Pancreas (tissue), 10 donors: ENCODE data around the gene PPM1G. TPM values are rescaled to one million over a fixed set of nuclear protein-coding genes. Genes with fewer than 3 reads are reported as not detected.

ENCODE experiments used
- ATAC-seq, 4 donors: fragments of 200-7000 bp; cut with Tn5 transposase; one replicate each; pipeline versions ENCODE4 v1.8.0 to v1.9.1; 2020; ENCODE audit warnings: mild to moderate bottlenecking in 4 of 4, moderate library complexity in 4 of 4
- DNase-seq, 6 donors: peaks; one replicate each; pipeline ENCODE4 v3.0.0-alpha.2; 2020
- FAIRE-seq: peaks from 2 replicates; lab custom pipeline; 2012; peaks lifted over from hg19 to GRCh38; lab: Jason Lieb, UNC
- H3K27ac ChIP-seq, 4 donors: fragments of 200-600 bp; sonication (generic); 1 replicate in 3 of 4; 2 replicates in 1 of 4; pipeline versions ENCODE4 v1.5.0 to v1.8.0; 2020
- H3K27me3 ChIP-seq, 4 donors: fragments of 200-600 bp; one replicate each; pipeline ENCODE4 v1.8.0; 2021
- H3K36me3 ChIP-seq, 3 donors: fragments of 200-600 bp; sonication (generic) in 1 of 3; one replicate each; pipeline versions ENCODE4 v1.5.0 to v1.8.0; 2020 to 2021
- H3K4me1 ChIP-seq, 3 donors: fragments of 200-600 bp; one replicate each; pipeline ENCODE4 v1.8.0; 2021
- H3K4me3 ChIP-seq, 4 donors: fragments of 200-600 bp; sonication (generic) in 2 of 4; one replicate each; pipeline versions ENCODE4 v1.5.0 to v1.8.0; 2020 to 2021
- H3K9me3 ChIP-seq, 4 donors: fragments of 200-600 bp; one replicate each; pipeline ENCODE4 v1.8.0; 2021
- WGBS, 2 donors: extraction: QIAGEN DNeasy Blood & Tissue Kit; methylation state at CpG; one replicate each; pipeline ENCODE4 v1.1.7; 2013; 5-methylcytosine and 5-hydroxymethylcytosine counted together
- intact Hi-C, 3 donors: fragments of 100-400 bp; cut with DNase I; formaldehyde crosslinking; loops; one replicate each; pipeline versions ENCODE4 v1.11.1 to v1.14.2; 2022
- polyA plus RNA-seq, 2 donors: library from polyadenylated mRNA; stranded (reverse); fragments of 200-250 nt; gene quantifications; one replicate each; pipeline ENCODE4 v1.2.3, GENCODE V29; 2013
- total RNA-seq, 6 donors: library from RNA; stranded (reverse); fragmentation: NEBNext Ultra II Directional in 4 of 6; extraction: Animal tissue kit (Norgen Biotek cat#: 25700) in 4 of 6; gene quantifications; one replicate each; pipeline versions ENCODE4 v1.2.1 to v1.2.4, GENCODE V29; 2021 to 2023
- TF ChIP-seq, protein P1 (sequence below), 4 donors: fragments of 200-600 bp; sonication (generic) in 3 of 4; IDR thresholded peaks; one replicate each; pipeline versions ENCODE4 v1.5.0 to v1.8.0; 2021; ENCODE audit warnings: antibody characterized with exemption in 4 of 4
- donor health status: healthy with polysubstance abuse.
- donor health status: DM: no; HTN: no; CAD: no; lungs with moderate emphysema.
- donor health status: DM: no; HTN: no; CAD: no.
- donor health status: control.
- donor health status: control.
- donor health status: Bipolar disorder and iron deficiency.
- donor health status: DM: yes; HTN: yes; CAD: no.
- donor health status: DM: no; HTN: no; CAD: no.
- donor health status: DM: no; HTN: no; CAD: no.
- donor health status: DM: yes; HTN: yes; CAD: no.

Gene PPM1G
- total and polyA plus RNA-seq, 8 donors: 23.6 to 37.8 (median 29.1) TPM

DNA sequence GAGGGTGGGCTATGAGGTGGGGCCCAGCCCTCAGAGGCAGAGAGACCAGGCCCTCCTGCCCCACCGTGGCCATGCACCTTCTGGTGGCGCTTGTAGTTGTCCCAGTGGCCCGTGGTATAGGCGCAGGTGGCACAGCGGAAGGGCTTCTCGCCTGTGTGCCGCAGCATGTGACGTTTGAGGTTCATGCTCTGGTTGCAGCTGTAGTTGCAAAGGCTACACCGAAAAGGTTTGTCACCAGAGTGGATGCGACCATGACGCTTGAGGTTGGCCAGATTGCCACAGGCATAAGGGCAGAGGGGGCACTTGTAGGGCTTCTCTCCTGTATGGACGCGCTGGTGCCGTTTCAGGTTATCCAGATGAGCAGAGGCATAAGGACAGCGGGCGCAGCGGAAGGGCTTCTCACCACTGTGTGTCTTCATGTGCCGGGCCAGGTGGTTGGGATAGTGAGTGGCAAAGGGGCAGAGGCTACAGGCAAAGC is 31.7 kb downstream of the PPM1G start:
- intact Hi-C loops: no loop called here
- Histone ChIP-seq H3K27ac (no peak overlapping the region), H3K9me3 (no peaks in the 10 kb centered on the region), H3K4me3 (no peak overlapping the region), H3K27me3 (no peaks in the 10 kb centered on the region), H3K4me1 (peaks cover 5 to 14% (median 5%) of the 10 kb centered on the region in 3 donors), H3K36me3 (peaks cover 0 to 52% (median 36%) of the 10 kb centered on the region in 3 donors)
- FAIRE-seq (no peak), DNase-seq (no peak), ATAC-seq (no peak)
- WGBS, 2 donors: 83 to 85% methylated on average over 18 of the region's 18 CpGs
- TF ChIP-seq, protein P1, sequence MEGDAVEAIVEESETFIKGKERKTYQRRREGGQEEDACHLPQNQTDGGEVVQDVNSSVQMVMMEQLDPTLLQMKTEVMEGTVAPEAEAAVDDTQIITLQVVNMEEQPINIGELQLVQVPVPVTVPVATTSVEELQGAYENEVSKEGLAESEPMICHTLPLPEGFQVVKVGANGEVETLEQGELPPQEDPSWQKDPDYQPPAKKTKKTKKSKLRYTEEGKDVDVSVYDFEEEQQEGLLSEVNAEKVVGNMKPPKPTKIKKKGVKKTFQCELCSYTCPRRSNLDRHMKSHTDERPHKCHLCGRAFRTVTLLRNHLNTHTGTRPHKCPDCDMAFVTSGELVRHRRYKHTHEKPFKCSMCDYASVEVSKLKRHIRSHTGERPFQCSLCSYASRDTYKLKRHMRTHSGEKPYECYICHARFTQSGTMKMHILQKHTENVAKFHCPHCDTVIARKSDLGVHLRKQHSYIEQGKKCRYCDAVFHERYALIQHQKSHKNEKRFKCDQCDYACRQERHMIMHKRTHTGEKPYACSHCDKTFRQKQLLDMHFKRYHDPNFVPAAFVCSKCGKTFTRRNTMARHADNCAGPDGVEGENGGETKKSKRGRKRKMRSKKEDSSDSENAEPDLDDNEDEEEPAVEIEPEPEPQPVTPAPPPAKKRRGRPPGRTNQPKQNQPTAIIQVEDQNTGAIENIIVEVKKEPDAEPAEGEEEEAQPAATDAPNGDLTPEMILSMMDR (IDR thresholded peaks at IDR 0.05): no peak

DNA sequence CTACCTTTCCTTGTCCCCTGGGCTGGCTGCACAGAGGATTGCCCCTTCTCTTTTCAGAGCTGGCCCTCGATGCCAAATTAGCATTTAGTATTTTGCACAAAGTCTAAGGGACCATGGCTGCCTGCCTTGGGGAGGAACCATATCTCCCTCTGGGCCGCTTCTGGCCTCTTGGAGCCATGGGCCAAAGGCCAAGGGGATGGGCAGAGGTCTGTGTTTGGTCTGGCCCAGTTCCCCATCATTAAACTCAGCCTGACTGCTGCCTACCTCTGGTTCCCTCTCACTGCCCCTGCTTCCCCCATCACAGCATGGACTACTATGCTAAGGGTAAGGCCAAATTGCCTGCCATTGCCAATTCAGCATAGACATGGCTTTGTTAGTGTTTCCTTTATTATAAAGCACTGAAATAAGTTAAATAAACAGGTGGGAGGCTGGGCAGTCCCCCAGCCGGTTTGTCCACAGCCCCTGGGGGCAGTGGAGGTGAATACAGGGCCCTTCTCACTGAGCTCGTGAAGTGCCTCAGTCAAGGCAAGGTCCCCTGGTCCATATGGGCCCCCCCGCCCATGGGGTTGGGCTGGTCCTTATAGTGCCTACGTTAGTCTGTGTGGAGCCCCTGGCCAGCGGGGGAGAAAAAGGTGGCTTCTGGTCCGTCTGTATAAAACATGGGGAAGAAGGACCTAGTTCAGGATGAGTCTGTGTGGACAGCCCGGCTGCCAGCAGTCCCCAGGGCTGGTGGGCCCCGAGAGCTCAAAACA is 32.3 kb downstream of the PPM1G start:
- peaks cover 0 to 46% (median 36%) of the 10 kb centered on the region in 3 donors for H3K36me3 ChIP-seq
- no peak for DNase-seq
- H3K27ac ChIP-seq: no peak overlapping the region
- ATAC-seq: no peak
- H3K4me1 ChIP-seq: peaks cover 7 to 19% (median 11%) of the 10 kb centered on the region in 3 donors
- H3K27me3 ChIP-seq: no peaks in the 10 kb centered on the region
- intact Hi-C loops: no loop called here
- no peak for FAIRE-seq
- no peak overlapping the region for H3K4me3 ChIP-seq
- no peaks in the 10 kb centered on the region for H3K9me3 ChIP-seq
- 67 to 72% methylated on average over 10 of the region's 10 CpGs for WGBS, 2 donors
- TF ChIP-seq, protein P1 (IDR thresholded peaks at IDR 0.05): no peak

DNA sequence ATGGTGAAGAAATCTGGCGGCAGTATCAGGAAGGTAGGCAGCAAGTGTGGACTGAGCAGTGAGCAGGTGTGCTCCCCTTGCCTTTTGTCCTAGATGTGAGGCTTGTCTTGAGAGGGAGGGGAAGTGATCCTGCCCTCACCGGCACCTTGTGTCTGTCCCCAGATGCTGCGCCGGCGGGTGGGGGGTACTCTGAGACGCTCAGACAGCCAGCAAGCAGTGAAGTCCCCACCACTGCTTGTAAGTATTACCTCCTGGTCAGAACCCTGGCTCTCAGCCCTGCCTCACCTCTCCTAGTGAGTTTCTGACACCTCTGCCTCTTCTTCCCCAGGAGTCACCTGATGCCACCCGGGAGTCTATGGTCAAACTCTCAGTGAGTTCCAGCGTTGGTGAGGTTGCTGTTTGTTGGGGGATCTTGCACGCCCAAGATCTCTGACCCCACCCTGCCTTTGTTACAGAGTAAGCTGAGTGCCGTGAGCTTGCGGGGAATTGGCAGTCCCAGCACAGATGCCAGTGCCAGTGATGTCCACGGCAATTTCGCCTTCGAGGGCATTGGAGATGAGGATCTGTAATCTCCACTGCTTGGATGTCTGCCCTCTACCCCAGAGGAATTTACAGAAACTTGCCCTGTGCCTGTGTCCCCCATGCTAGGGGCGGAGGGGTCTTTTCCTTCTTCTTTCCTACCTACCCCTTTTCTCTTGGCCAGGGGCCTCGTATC is 33.1 kb downstream of the PPM1G start:
- 84 to 88% methylated on average over 16 of the region's 16 CpGs for WGBS, 2 donors

DNA sequence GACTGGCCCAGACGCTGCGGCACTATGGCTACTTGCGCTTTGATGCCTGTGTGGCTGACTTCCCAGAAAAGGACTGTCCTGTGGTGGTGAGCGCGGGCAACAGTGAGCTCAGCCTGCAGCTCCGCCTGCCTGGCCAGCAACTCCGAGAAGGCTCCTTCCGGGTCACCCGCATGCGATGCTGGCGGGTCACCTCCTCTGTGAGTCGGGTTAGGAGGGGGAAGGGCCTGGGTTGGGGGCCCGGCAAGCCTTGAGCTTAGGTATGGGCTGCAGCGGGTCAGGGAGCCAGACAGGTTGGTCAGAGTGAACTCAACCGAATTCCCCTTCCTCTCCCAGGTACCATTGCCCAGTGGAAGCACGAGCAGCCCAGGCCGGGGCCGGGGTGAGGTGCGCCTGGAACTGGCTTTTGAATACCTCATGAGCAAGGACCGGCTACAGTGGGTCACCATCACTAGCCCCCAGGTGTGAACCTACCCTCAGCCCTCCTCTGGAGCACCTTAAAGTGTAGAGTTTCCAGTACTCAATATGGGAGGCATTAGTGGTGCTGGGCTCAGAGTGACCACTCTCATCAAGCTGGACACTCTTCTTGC is 33.8 kb downstream of the PPM1G start:
- intact Hi-C loops: no loop called here
- no peak overlapping the region for H3K4me3 ChIP-seq
- 91 to 94% methylated on average over 20 of the region's 20 CpGs for WGBS, 2 donors
- H3K27ac ChIP-seq: no peak overlapping the region
- H3K36me3 ChIP-seq: peaks cover 0 to 46% (median 36%) of the 10 kb centered on the region in 3 donors
- FAIRE-seq: no peak
- H3K4me1 ChIP-seq: peaks cover 12 to 22% (median 16%) of the 10 kb centered on the region in 3 donors
- DNase-seq: peak in 2 of 6 donors; percentile 40 to 71
- H3K9me3 ChIP-seq: no peaks in the 10 kb centered on the region
- H3K27me3 ChIP-seq: no peaks in the 10 kb centered on the region
- ATAC-seq: no peak
- TF ChIP-seq, protein P1 (IDR thresholded peaks at IDR 0.05): no peak

More for the DNA sequence above, 33.1 kb downstream of the PPM1G start:
- H3K27ac ChIP-seq: no peak overlapping the region
- H3K36me3 ChIP-seq: peaks cover 0 to 46% (median 36%) of the 10 kb centered on the region in 3 donors
- H3K27me3 ChIP-seq: no peaks in the 10 kb centered on the region
- no peak for FAIRE-seq
- H3K9me3 ChIP-seq: no peaks in the 10 kb centered on the region
- no peak overlapping the region for H3K4me3 ChIP-seq
- no peak for ATAC-seq
- TF ChIP-seq, protein P1 (IDR thresholded peaks at IDR 0.05): no peak
- intact Hi-C loops: no loop called here
- DNase-seq: no peak
- H3K4me1 ChIP-seq: peaks cover 12 to 25% (median 16%) of the 10 kb centered on the region in 3 donors
